DMS53 (cell line): ENCODE data around the gene SMOC2.
"Not testable (repeated sequence)": the region's sequence is repeated elsewhere in the genome, so short reads cannot be mapped to it uniquely, and the experiment has no call there.

Source experiments
- DNase-seq: peaks from one replicate; lab custom pipeline; 2025; lab: John Stamatoyannopoulos, UW

Gene SMOC2

GRCh38 chr6:168683621-168684020 lies 242.6 kb downstream of the SMOC2 start:
- DNase-seq: no peak

GRCh38 chr6:168684471-168684870 lies 243.5 kb downstream of the SMOC2 start:
- DNase-seq: no peak

- no peak for DNase-seq
Measured at GRCh38 chr6:168684906-168685305, 243.9 kb downstream of the SMOC2 start.

GRCh38 chr6:168686029-168686738 lies 245.2 kb downstream of the SMOC2 start:
- no peak for DNase-seq

GRCh38 chr6:168686831-168687730 lies 246.1 kb downstream of the SMOC2 start:
- no peak for DNase-seq

GRCh38 chr6:168690271-168690670 lies 249.3 kb downstream of the SMOC2 start:
- no peak for DNase-seq

- no peak for DNase-seq
Measured at GRCh38 chr6:168691774-168692173, 250.8 kb downstream of the SMOC2 start.

GRCh38 chr6:168692193-168692914 lies 251.4 kb downstream of the SMOC2 start:
- no peak for DNase-seq

GRCh38 chr6:168692915-168693257 lies 251.9 kb downstream of the SMOC2 start:
- DNase-seq: not testable (repeated sequence)

GRCh38 chr6:168694797-168695196 lies 253.8 kb downstream of the SMOC2 start:
- DNase-seq: not testable (repeated sequence)

GRCh38 chr6:168695701-168696100 lies 254.7 kb downstream of the SMOC2 start:
- DNase-seq: no peak

- no peak for DNase-seq
Measured at GRCh38 chr6:168698923-168699322, 257.9 kb downstream of the SMOC2 start.

- no peak for DNase-seq
Measured at GRCh38 chr6:168699631-168700295, 258.8 kb downstream of the SMOC2 start.

- DNase-seq: no peak
Measured at GRCh38 chr6:168700880-168701279, 259.9 kb downstream of the SMOC2 start.

- DNase-seq: no peak
Measured at GRCh38 chr6:168703990-168704389, 263.0 kb downstream of the SMOC2 start.

GRCh38 chr6:168704678-168705077 lies 263.7 kb downstream of the SMOC2 start:
- DNase-seq: no peak

- not testable (repeated sequence) for DNase-seq
Measured at GRCh38 chr6:168705271-168705670, 264.3 kb downstream of the SMOC2 start.

GRCh38 chr6:168706471-168707177 lies 265.6 kb downstream of the SMOC2 start:
- no peak for DNase-seq

- DNase-seq: no peak
Measured at GRCh38 chr6:168708526-168708925, 267.5 kb downstream of the SMOC2 start.

- DNase-seq: no peak
Measured at GRCh38 chr6:168708984-168709383, 268.0 kb downstream of the SMOC2 start.

- DNase-seq: no peak
Measured at GRCh38 chr6:168709390-168709789, 268.4 kb downstream of the SMOC2 start.
